CD4-positive, alpha-beta T cell treated with Interleukin-6 at 100 ng/mL for 8 hours (primary cell): Measurements from ENCODE around the gene CMTM3.

Source experiments
- DNase-seq: peaks from one replicate; pipeline ENCODE4 v3.0.0-alpha.2; 2020; ENCODE audit warnings: mixed read lengths, low spot score

CMTM3 gene

GRCh38 chr16:66662445-66663194 lies 58.1 kb downstream of the CMTM3 start:
- no peak for DNase-seq
